NCI-H345 (cell line): ENCODE results near the gene NMD3.

Experiments used
- DNase-seq: peaks from one replicate; lab custom pipeline; 2025; lab: John Stamatoyannopoulos, UW

Gene NMD3

GRCh38 chr3:161284989-161285388 lies 63.9 kb downstream of the NMD3 start:
- DNase-seq = no peak

GRCh38 chr3:161289174-161289573 lies 68.1 kb downstream of the NMD3 start:
- no peak for DNase-seq

- peak; percentile 95 for DNase-seq
Observed at GRCh38 chr3:161291191-161291901, 70.2 kb downstream of the NMD3 start.

GRCh38 chr3:161293381-161293780 lies 72.3 kb downstream of the NMD3 start:
- DNase-seq = no peak

GRCh38 chr3:161295325-161295724 lies 74.2 kb downstream of the NMD3 start:
- no peak for DNase-seq

- DNase-seq = no peak
Observed at GRCh38 chr3:161296814-161297213, 75.7 kb downstream of the NMD3 start.
